ENCODE results near the gene CDKN1C.

Gene CDKN1C

GRCh38 chr11:2868506-2869133 is 17.0 kb downstream of the CDKN1C start:
- TF ChIP-seq POLR2A (IDR thresholded peaks at IDR 0.05; ENCODE audit: low read length), result no peak
- DNase-seq, result no peak

GRCh38 chr11:2867722-2868505 is 17.7 kb downstream of the CDKN1C start:
- TF ChIP-seq GATA1 (IDR thresholded peaks at IDR 0.05; ENCODE audit: low read depth, low read length) (no peak), POLR2A (IDR thresholded peaks at IDR 0.05; ENCODE audit: low read length) (no peak)
- DNase-seq, result peak in 1 of 2 experiments; percentile 39

- no peak for TF ChIP-seq POLR2A (IDR thresholded peaks at IDR 0.05; ENCODE audit: low read length)
- no peak for TF ChIP-seq GATA1 (IDR thresholded peaks at IDR 0.05; ENCODE audit: low read depth, low read length)
- DNase-seq, result no peak
These were observed 18.4 kb downstream of the CDKN1C start for GRCh38 chr11:2867142-2867541.

- no peak for TF ChIP-seq GATA1 (IDR thresholded peaks at IDR 0.05; ENCODE audit: low read depth, low read length)
- no peak for TF ChIP-seq POLR2A (IDR thresholded peaks at IDR 0.05; ENCODE audit: low read length)
- DNase-seq, result no peak
These were observed 19.5 kb downstream of the CDKN1C start for GRCh38 chr11:2865922-2866577.

- no peak for TF ChIP-seq GATA1 (IDR thresholded peaks at IDR 0.05; ENCODE audit: low read depth, low read length)
- no peak for TF ChIP-seq POLR2A (IDR thresholded peaks at IDR 0.05; ENCODE audit: low read length)
These were observed 20.7 kb downstream of the CDKN1C start for GRCh38 chr11:2864901-2865300.

GRCh38 chr11:2863276-2863618 is 22.3 kb downstream of the CDKN1C start:
- no peak for DNase-seq
- TF ChIP-seq GATA1 (IDR thresholded peaks at IDR 0.05; ENCODE audit: low read depth, low read length) (no peak), POLR2A (IDR thresholded peaks at IDR 0.05; ENCODE audit: low read length) (no peak)

More at GRCh38 chr11:2864901-2865300, 20.7 kb downstream of the CDKN1C start:
- DNase-seq, result no peak

- no peak for TF ChIP-seq POLR2A (IDR thresholded peaks at IDR 0.05; ENCODE audit: low read length)
- TF ChIP-seq GATA1 (IDR thresholded peaks at IDR 0.05; ENCODE audit: low read depth, low read length), result no peak
- no peak for DNase-seq
These were observed 22.9 kb downstream of the CDKN1C start for GRCh38 chr11:2862395-2863275.

GRCh38 chr11:2860636-2861035 is 24.9 kb downstream of the CDKN1C start:
- TF ChIP-seq POLR2A (IDR thresholded peaks at IDR 0.05; ENCODE audit: low read length) (no peak), GATA1 (IDR thresholded peaks at IDR 0.05; ENCODE audit: low read depth, low read length) (no peak)
- no peak for DNase-seq

- no peak for TF ChIP-seq GATA1 (IDR thresholded peaks at IDR 0.05; ENCODE audit: low read depth, low read length)
- TF ChIP-seq POLR2A (IDR thresholded peaks at IDR 0.05; ENCODE audit: low read length), result no peak
- no peak for DNase-seq
These were observed 25.9 kb downstream of the CDKN1C start for GRCh38 chr11:2859699-2860037.

- no peak for DNase-seq
- TF ChIP-seq POLR2A (IDR thresholded peaks at IDR 0.05; ENCODE audit: low read length) (no peak), GATA1 (IDR thresholded peaks at IDR 0.05; ENCODE audit: low read depth, low read length) (no peak)
These were observed 26.4 kb downstream of the CDKN1C start for GRCh38 chr11:2858995-2859698.

GRCh38 chr11:2857918-2858317 is 27.7 kb downstream of the CDKN1C start:
- TF ChIP-seq GATA1 (IDR thresholded peaks at IDR 0.05; ENCODE audit: low read depth, low read length) (no peak), POLR2A (IDR thresholded peaks at IDR 0.05; ENCODE audit: low read length) (no peak)
- DNase-seq, result no peak

GRCh38 chr11:2857276-2857675 is 28.3 kb downstream of the CDKN1C start:
- TF ChIP-seq GATA1 (IDR thresholded peaks at IDR 0.05; ENCODE audit: low read depth, low read length), result no peak
- TF ChIP-seq POLR2A (IDR thresholded peaks at IDR 0.05; ENCODE audit: low read length), result no peak

GRCh38 chr11:2855162-2855561 is 30.4 kb downstream of the CDKN1C start:
- TF ChIP-seq POLR2A (IDR thresholded peaks at IDR 0.05; ENCODE audit: low read length) (no peak), GATA1 (IDR thresholded peaks at IDR 0.05; ENCODE audit: low read depth, low read length) (no peak)

More at GRCh38 chr11:2857276-2857675, 28.3 kb downstream of the CDKN1C start:
- DNase-seq, result no peak

More at GRCh38 chr11:2855162-2855561, 30.4 kb downstream of the CDKN1C start:
- no peak for DNase-seq
